Measurements from ENCODE around the gene ZNF283.
"Not testable (repeated sequence)": the region's sequence is repeated elsewhere in the genome, so short reads cannot be mapped to it uniquely, and the experiment has no call there.

The ZNF283 gene

GRCh38 chr19:43799502-43800142 is 27.5 kb upstream of the ZNF283 start:
- no peak for DNase-seq (ENCODE audit: low read depth)

- DNase-seq (ENCODE audit: low read depth), result no peak
Observed at GRCh38 chr19:43802216-43802951, 24.7 kb upstream of the ZNF283 start, which contains the start of gene LYPD5. LYPD5 (minus strand) TSS chr19:43802447; CDS start chr19:43802380, 67 bp downstream.

- DNase-seq (ENCODE audit: low read depth), result no peak
Observed at GRCh38 chr19:43804432-43804831, 22.7 kb upstream of the ZNF283 start.

- not testable (repeated sequence) for DNase-seq (ENCODE audit: low read depth)
Observed at GRCh38 chr19:43806401-43806800, 20.7 kb upstream of the ZNF283 start.

- DNase-seq (ENCODE audit: low read depth), result no peak
Observed at GRCh38 chr19:43806848-43807247, 20.3 kb upstream of the ZNF283 start.

- DNase-seq (ENCODE audit: low read depth), result no peak
Observed at GRCh38 chr19:43807651-43808050, 19.5 kb upstream of the ZNF283 start.

- DNase-seq (ENCODE audit: low read depth), result peak; percentile 32
Observed at GRCh38 chr19:43809762-43810696, 17.1 kb upstream of the ZNF283 start.

GRCh38 chr19:43811837-43812236 is 15.3 kb upstream of the ZNF283 start:
- no peak for DNase-seq (ENCODE audit: low read depth)

GRCh38 chr19:43812259-43812658 is 14.9 kb upstream of the ZNF283 start:
- DNase-seq (ENCODE audit: low read depth), result no peak

GRCh38 chr19:43812688-43813087 is 14.4 kb upstream of the ZNF283 start:
- DNase-seq (ENCODE audit: low read depth), result no peak

- no peak for DNase-seq (ENCODE audit: low read depth)
Observed at GRCh38 chr19:43814663-43815352, 12.3 kb upstream of the ZNF283 start.

GRCh38 chr19:43817454-43817853 is 9.7 kb upstream of the ZNF283 start:
- DNase-seq (ENCODE audit: low read depth), result not testable (repeated sequence)

- no peak for DNase-seq (ENCODE audit: low read depth)
Observed at GRCh38 chr19:43818500-43818899, 8.6 kb upstream of the ZNF283 start.

- peak; percentile 5 for DNase-seq (ENCODE audit: low read depth)
Observed at GRCh38 chr19:43820098-43820883, 6.8 kb upstream of the ZNF283 start.

GRCh38 chr19:43820884-43821215 is 6.3 kb upstream of the ZNF283 start:
- no peak for DNase-seq (ENCODE audit: low read depth)

GRCh38 chr19:43823856-43824255 is 3.3 kb upstream of the ZNF283 start:
- not testable (repeated sequence) for DNase-seq (ENCODE audit: low read depth)

GRCh38 chr19:43824572-43824971 is 2.5 kb upstream of the ZNF283 start:
- not testable (repeated sequence) for DNase-seq (ENCODE audit: low read depth)

GRCh38 chr19:43839139-43839538 is 12.0 kb downstream of the ZNF283 start:
- no peak for DNase-seq (ENCODE audit: low read depth)

- no peak for DNase-seq (ENCODE audit: low read depth)
Observed at GRCh38 chr19:43842007-43842406, 14.9 kb downstream of the ZNF283 start.

- no peak for DNase-seq (ENCODE audit: low read depth)
Observed at GRCh38 chr19:43847246-43847645, 20.1 kb downstream of the ZNF283 start.

GRCh38 chr19:43847884-43848283 is 20.8 kb downstream of the ZNF283 start:
- no peak for DNase-seq (ENCODE audit: low read depth)
